H9 (cell line): ENCODE data around the gene UBL4A. TPM values are rescaled to one million over a fixed set of nuclear protein-coding genes. Genes with fewer than 3 reads are reported as not detected.

ENCODE experiments used
- DNase-seq: peaks from one replicate; pipeline ENCODE4 v3.0.0-alpha.2; 2017
- H2AFZ ChIP-seq: one replicate; pipeline ENCODE4 v1.6.1; 2013; ENCODE audit warnings: mild to moderate bottlenecking, low read length, control low read depth, moderate library complexity
- H2AK5ac ChIP-seq: 2 replicates; pipeline ENCODE4 v1.6.1; 2013; ENCODE audit warnings: low read length, control low read depth, mixed read lengths; ENCODE audit not compliant: insufficient read length
- H2BK120ac ChIP-seq: one replicate; pipeline ENCODE4 v1.6.1; 2013; ENCODE audit warnings: low read depth, mild to moderate bottlenecking, low read length, control low read depth, inconsistent platforms; ENCODE audit not compliant: poor library complexity, severe bottlenecking
- H2BK12ac ChIP-seq: 2 replicates; pipeline ENCODE4 v1.6.1; 2013; ENCODE audit warnings: low read length, control low read depth, mixed read lengths, low read depth; ENCODE audit not compliant: insufficient read length
- H2BK15ac ChIP-seq: 2 replicates; pipeline ENCODE4 v1.6.1; 2013; ENCODE audit warnings: low read depth, low read length, control low read depth
- H2BK20ac ChIP-seq: one replicate; pipeline ENCODE4 v1.6.1; 2013; ENCODE audit warnings: low read depth, mild to moderate bottlenecking, low read length, control low read depth, inconsistent platforms; ENCODE audit not compliant: poor library complexity, severe bottlenecking
- H2BK5ac ChIP-seq: 2 replicates; pipeline ENCODE4 v1.6.1; 2013; ENCODE audit warnings: low read length, control low read depth, mixed read lengths; ENCODE audit not compliant: insufficient read length
- H3K14ac ChIP-seq: 2 replicates; pipeline ENCODE4 v1.6.1; 2013; ENCODE audit warnings: low read length, control low read depth; ENCODE audit not compliant: insufficient read depth
- H3K18ac ChIP-seq: 2 replicates; pipeline ENCODE4 v1.6.1; 2013; ENCODE audit warnings: low read depth, mild to moderate bottlenecking, mixed read lengths, low read length, control low read depth; ENCODE audit not compliant: insufficient read length
- H3K23ac ChIP-seq: 2 replicates; pipeline ENCODE4 v1.6.1; 2013; ENCODE audit warnings: low read length, control low read depth, mixed read lengths, low read depth; ENCODE audit not compliant: insufficient read length
- H3K23me2 ChIP-seq: 2 replicates; pipeline ENCODE4 v1.6.1; 2013; ENCODE audit warnings: low read depth, mild to moderate bottlenecking, mixed read lengths, low read length, control low read depth; ENCODE audit not compliant: insufficient read length, poor library complexity, severe bottlenecking
- H3K27ac ChIP-seq: 2 replicates; pipeline ENCODE4 v1.5.1; 2013; ENCODE audit warnings: low read length, control low read depth, mixed read lengths, low read depth; ENCODE audit not compliant: insufficient read length
- H3K27me3 ChIP-seq: 2 replicates; pipeline ENCODE4 v1.6.1; 2013; ENCODE audit warnings: low read length, control low read depth, inconsistent platforms; ENCODE audit not compliant: insufficient read depth
- H3K4ac ChIP-seq: 2 replicates; pipeline ENCODE4 v1.6.1; 2013; ENCODE audit warnings: low read depth, mild to moderate bottlenecking, control low read depth, inconsistent platforms, low read length, moderate library complexity
- H3K4me1 ChIP-seq: 2 replicates; pipeline ENCODE4 v1.6.1; 2013; ENCODE audit warnings: low read length, control low read depth, inconsistent platforms; ENCODE audit not compliant: insufficient read depth
- H3K4me2 ChIP-seq: 2 replicates; pipeline ENCODE4 v1.6.1; 2013; ENCODE audit warnings: low read length, control low read depth, mixed read lengths; ENCODE audit not compliant: insufficient read length, insufficient read depth
- H3K56ac ChIP-seq: 2 replicates; pipeline ENCODE4 v1.6.1; 2013; ENCODE audit warnings: low read depth, mild to moderate bottlenecking, mixed read lengths, low read length, control low read depth; ENCODE audit not compliant: insufficient read length
- H3K79me1 ChIP-seq: 2 replicates; pipeline ENCODE4 v1.6.1; 2013; ENCODE audit warnings: low read depth, mild to moderate bottlenecking, moderate library complexity, low read length, control low read depth, inconsistent platforms; ENCODE audit not compliant: insufficient read depth, poor library complexity, severe bottlenecking
- H3K79me2 ChIP-seq: 2 replicates; pipeline ENCODE4 v1.6.1; 2013; ENCODE audit warnings: low read length, control low read depth, inconsistent platforms; ENCODE audit not compliant: insufficient read depth
- H3K9ac ChIP-seq: 2 replicates; pipeline ENCODE4 v1.6.1; 2013; ENCODE audit warnings: low read length, control low read depth, mixed read lengths; ENCODE audit not compliant: insufficient read length; ENCODE audit errors: extremely low read depth
- H3K9me3 ChIP-seq: one replicate; pipeline ENCODE4 v1.6.1; 2013; ENCODE audit warnings: low read depth, low read length, inconsistent platforms; ENCODE audit not compliant: control insufficient read depth
- H3T11ph ChIP-seq: one replicate; pipeline ENCODE4 v1.6.1; 2013; ENCODE audit warnings: mild to moderate bottlenecking, low read length, control low read depth, inconsistent platforms
- H4K20me1 ChIP-seq: one replicate; pipeline ENCODE4 v1.6.1; 2013; ENCODE audit not compliant: control insufficient read depth, insufficient read length, insufficient read depth
- H4K5ac ChIP-seq: 2 replicates; pipeline ENCODE4 v1.6.1; 2013; ENCODE audit warnings: low read depth, mild to moderate bottlenecking, mixed read lengths, low read length, control low read depth; ENCODE audit not compliant: insufficient read length
- H4K8ac ChIP-seq: replicated peaks from 2 replicates; pipeline ENCODE4 v1.6.1; 2013; ENCODE audit warnings: low read length, control low read depth, mixed read lengths, low read depth; ENCODE audit not compliant: insufficient read length
- H4K91ac ChIP-seq: 2 replicates; pipeline ENCODE4 v1.6.1; 2013; ENCODE audit warnings: low read depth, mild to moderate bottlenecking, moderate library complexity, mixed read lengths, low read length, control low read depth; ENCODE audit not compliant: insufficient read length
- H3K27ac Mint-ChIP-seq, 3 experiments: 2 replicates in 2 of 3; 3 replicates in 1 of 3; pipeline ENCODE4 v1.8.0; 2020 to 2021; ENCODE audit warnings: mixed read lengths in 3 of 3, mild to moderate bottlenecking in 1 of 3, moderate library complexity in 1 of 3
- H3K27me3 Mint-ChIP-seq: 2 replicates; pipeline ENCODE4 v1.8.0; 2021; ENCODE audit warnings: low read depth, mild to moderate bottlenecking, moderate library complexity, mixed read lengths
- H3K36me3 Mint-ChIP-seq, 3 experiments: 2 replicates in 2 of 3; 3 replicates in 1 of 3; pipeline ENCODE4 v1.8.0; 2020 to 2021; ENCODE audit warnings: low read depth in 3 of 3, mixed read lengths in 3 of 3; ENCODE audit not compliant: insufficient read depth in 1 of 3
- H3K4me1 Mint-ChIP-seq, 2 experiments: 2 replicates each; pipeline ENCODE4 v1.8.0; 2020; ENCODE audit warnings: mixed read lengths in 2 of 2
- H3K4me3 Mint-ChIP-seq, 2 experiments: 2 replicates in 1 of 2; 3 replicates in 1 of 2; pipeline ENCODE4 v1.8.0; 2020 to 2021; ENCODE audit warnings: mild to moderate bottlenecking in 2 of 2, mixed read lengths in 2 of 2, moderate library complexity in 1 of 2
- H3K9me3 Mint-ChIP-seq, 2 experiments: 2 replicates in 1 of 2; 3 replicates in 1 of 2; pipeline ENCODE4 v1.8.0; 2020; ENCODE audit warnings: mild to moderate bottlenecking in 2 of 2, mixed read lengths in 2 of 2, moderate library complexity in 1 of 2
- WGBS: extraction: QIAGEN DNeasy Blood & Tissue Kit; methylation state at CpG from one replicate; pipeline ENCODE4 v1.1.7; 2013; ENCODE audit warnings: missing lambda C conversion rate, low lambda C conversion rate, mixed read lengths; ENCODE audit not compliant: insufficient read length; ENCODE audit errors: extremely low coverage; 5-methylcytosine and 5-hydroxymethylcytosine counted together
- total RNA-seq: library from RNA; stranded (reverse); gene quantifications from 2 replicates; pipeline ENCODE4 v1.2.1, GENCODE V29; 2021
- TF ChIP-seq, protein P1 (sequence below): fragments of 200-600 bp; sonication (generic); conservative IDR thresholded peaks from 3 replicates; pipeline ENCODE4 v1.8.0; 2021; ENCODE audit warnings: antibody characterized with exemption, mild to moderate bottlenecking

Gene UBL4A
- total RNA-seq, 1 experiment from 2014 or later: 30.9 TPM

DNA sequence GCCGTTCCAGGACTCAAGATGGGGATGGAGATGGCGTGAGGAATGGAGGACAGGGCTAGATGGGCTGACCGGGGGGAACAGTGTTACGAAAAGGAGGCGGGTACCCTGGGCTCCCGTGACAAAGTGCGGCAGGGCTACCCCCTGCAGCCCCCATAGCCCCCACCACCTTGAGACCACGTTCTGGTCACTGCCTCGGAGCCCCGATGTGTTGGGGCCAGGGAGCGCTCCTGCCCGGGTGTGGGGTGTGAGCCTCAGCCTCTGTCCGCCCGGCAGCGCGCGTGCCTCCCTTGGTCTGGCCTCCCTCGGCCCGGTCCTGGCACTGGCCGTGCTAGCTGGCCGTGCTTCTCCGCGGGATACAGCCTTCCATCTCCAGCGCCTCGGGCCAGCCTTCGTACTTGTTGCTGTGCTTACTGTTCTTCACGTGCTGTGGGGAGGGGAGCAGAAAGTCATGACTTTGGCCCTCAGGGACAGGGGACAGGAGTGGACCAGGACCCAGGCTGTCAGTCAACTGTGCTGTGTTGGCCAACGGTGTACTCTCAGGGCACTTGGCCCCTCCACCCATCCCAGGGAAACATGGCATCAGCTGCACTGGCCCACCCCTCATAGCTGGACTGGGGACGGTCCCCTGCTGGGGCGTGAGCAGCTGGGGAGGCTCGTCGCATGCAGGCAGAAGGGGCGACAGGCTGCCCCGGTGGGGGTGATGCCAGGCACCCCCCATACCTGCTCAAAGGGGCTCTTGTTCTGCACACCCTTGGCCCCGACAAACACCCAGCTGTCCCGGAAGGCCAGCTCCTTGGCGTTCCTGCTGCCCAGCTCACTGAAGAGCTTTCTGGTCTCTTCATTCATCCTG lies 20.3 kb upstream of the UBL4A start:
- Histone ChIP-seq H2AK5ac (no peak overlapping the region), H4K20me1 (no peaks in the 10 kb centered on the region), H2BK15ac (no peak overlapping the region), H2BK20ac (no peak overlapping the region), H2BK12ac (no peak overlapping the region), H3K27me3 (no peaks in the 10 kb centered on the region), H4K5ac (no peak overlapping the region), H3K56ac (no peak overlapping the region), H3K23me2 (no peaks in the 10 kb centered on the region), H3T11ph (no peak overlapping the region), H3K27ac (no peak overlapping the region), H3K4me2 (no peak overlapping the region), H3K4ac (no peak overlapping the region), H2BK5ac (no peak overlapping the region), H3K9me3 (peaks cover 20% of the 10 kb centered on the region), H4K8ac (no peak overlapping the region), H3K23ac (no peak overlapping the region), H3K18ac (no peak overlapping the region), H3K9ac (no peak overlapping the region), H3K4me1 (no peaks in the 10 kb centered on the region), H2BK120ac (no peak overlapping the region), H3K79me2 (no peaks in the 10 kb centered on the region), H3K79me1 (no peaks in the 10 kb centered on the region), H4K91ac (no peak overlapping the region), H3K14ac (no peak overlapping the region), H2AFZ (no peak overlapping the region)
- Mint-ChIP-seq H3K36me3 (peaks cover 30 to 44% (median 34%) of the 10 kb centered on the region in 3 experiments), H3K27me3 (no peaks in the 10 kb centered on the region; the same call in 1 of the 2 replicates), H3K9me3 (peaks cover 66 to 73% of the 10 kb centered on the region in 2 experiments), H3K4me3 (no peak overlapping the region), H3K27ac (no peak overlapping the region), H3K4me1 (no peaks in the 10 kb centered on the region)
- WGBS: no CpG with 5 or more reads among the region's 37 CpGs
- TF ChIP-seq, protein P1, sequence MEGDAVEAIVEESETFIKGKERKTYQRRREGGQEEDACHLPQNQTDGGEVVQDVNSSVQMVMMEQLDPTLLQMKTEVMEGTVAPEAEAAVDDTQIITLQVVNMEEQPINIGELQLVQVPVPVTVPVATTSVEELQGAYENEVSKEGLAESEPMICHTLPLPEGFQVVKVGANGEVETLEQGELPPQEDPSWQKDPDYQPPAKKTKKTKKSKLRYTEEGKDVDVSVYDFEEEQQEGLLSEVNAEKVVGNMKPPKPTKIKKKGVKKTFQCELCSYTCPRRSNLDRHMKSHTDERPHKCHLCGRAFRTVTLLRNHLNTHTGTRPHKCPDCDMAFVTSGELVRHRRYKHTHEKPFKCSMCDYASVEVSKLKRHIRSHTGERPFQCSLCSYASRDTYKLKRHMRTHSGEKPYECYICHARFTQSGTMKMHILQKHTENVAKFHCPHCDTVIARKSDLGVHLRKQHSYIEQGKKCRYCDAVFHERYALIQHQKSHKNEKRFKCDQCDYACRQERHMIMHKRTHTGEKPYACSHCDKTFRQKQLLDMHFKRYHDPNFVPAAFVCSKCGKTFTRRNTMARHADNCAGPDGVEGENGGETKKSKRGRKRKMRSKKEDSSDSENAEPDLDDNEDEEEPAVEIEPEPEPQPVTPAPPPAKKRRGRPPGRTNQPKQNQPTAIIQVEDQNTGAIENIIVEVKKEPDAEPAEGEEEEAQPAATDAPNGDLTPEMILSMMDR: no peak
- DNase-seq: no peak
